Measurements from ENCODE around the gene HTRA3.
"Not testable (repeated sequence)": the region's sequence is repeated elsewhere in the genome, so short reads cannot be mapped to it uniquely, and the experiment has no call there.

DNA sequence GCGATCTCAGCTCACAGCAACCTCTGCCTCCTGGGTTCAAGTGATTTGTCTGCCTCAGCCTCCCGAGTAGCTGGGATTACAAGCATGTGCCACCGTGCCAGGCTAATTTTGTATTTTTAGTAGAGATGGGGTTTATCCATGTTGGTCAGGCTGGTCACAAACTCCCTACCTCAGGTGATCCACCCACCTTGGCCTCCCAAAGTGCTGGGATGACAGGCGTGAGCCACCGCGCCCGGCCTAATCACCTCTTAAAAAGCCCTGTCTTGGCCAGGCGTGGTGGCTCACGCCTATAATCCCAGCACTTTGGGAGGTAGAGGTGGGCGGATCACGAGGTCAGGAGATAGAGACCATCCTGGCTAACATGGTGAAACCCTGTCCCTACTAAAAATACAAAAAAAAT lies 79.7 kb downstream of the HTRA3 start:
- TF ChIP-seq, protein P1, sequence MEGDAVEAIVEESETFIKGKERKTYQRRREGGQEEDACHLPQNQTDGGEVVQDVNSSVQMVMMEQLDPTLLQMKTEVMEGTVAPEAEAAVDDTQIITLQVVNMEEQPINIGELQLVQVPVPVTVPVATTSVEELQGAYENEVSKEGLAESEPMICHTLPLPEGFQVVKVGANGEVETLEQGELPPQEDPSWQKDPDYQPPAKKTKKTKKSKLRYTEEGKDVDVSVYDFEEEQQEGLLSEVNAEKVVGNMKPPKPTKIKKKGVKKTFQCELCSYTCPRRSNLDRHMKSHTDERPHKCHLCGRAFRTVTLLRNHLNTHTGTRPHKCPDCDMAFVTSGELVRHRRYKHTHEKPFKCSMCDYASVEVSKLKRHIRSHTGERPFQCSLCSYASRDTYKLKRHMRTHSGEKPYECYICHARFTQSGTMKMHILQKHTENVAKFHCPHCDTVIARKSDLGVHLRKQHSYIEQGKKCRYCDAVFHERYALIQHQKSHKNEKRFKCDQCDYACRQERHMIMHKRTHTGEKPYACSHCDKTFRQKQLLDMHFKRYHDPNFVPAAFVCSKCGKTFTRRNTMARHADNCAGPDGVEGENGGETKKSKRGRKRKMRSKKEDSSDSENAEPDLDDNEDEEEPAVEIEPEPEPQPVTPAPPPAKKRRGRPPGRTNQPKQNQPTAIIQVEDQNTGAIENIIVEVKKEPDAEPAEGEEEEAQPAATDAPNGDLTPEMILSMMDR (conservative IDR thresholded peaks at IDR 0.05): not testable (repeated sequence)
- TF ChIP-seq ZFX (IDR thresholded peaks at IDR 0.05): not testable (repeated sequence)
